Measurements from ENCODE around the gene SIK2. TPM values are rescaled to one million over a fixed set of nuclear protein-coding genes. Genes with fewer than 3 reads are reported as not detected.
"Not testable (repeated sequence)": the region's sequence is repeated elsewhere in the genome, so short reads cannot be mapped to it uniquely, and the experiment has no call there.

Gene SIK2
- total RNA-seq, 1 donor from 2014 or later, result 7.0 TPM

GRCh38 chr11:111620518-111620917, 18.3 kb downstream of the SIK2 start:
- intact Hi-C loops (cut with micrococcal nuclease), result no loop called here

GRCh38 chr11:111623527-111624030, 21.3 kb downstream of the SIK2 start:
- intact Hi-C loops (cut with micrococcal nuclease), result no loop called here

GRCh38 chr11:111624608-111625007, 22.4 kb downstream of the SIK2 start:
- intact Hi-C loops (cut with micrococcal nuclease), result no loop called here

DNA sequence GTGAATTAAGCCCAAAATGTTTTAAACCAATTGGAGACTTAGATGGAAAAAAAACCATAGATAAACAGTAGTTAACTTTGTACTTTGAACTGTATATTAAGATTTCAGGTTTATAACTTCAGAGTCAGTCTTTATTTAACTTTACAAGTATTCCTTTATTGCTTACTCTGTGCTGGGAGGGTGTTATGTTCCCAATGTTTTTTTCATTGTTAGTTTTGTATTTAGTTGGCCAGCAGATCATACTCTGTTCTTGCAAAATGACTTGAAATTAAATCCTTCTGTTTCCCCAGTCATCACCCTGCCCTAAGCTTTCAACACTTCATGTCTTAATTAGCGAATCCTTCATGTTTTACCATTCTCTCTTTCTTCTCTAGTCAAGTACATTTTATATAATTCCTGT, 25.3 kb downstream of the SIK2 start:
- intact Hi-C loops (cut with micrococcal nuclease), result no loop called here

GRCh38 chr11:111629499-111629898, 27.2 kb downstream of the SIK2 start:
- intact Hi-C loops (cut with micrococcal nuclease), result no loop called here

GRCh38 chr11:111631024-111631665, 28.9 kb downstream of the SIK2 start:
- intact Hi-C loops (cut with micrococcal nuclease), result no loop called here

GRCh38 chr11:111631666-111632039, 29.4 kb downstream of the SIK2 start:
- intact Hi-C loops (cut with micrococcal nuclease), result no loop called here

DNA sequence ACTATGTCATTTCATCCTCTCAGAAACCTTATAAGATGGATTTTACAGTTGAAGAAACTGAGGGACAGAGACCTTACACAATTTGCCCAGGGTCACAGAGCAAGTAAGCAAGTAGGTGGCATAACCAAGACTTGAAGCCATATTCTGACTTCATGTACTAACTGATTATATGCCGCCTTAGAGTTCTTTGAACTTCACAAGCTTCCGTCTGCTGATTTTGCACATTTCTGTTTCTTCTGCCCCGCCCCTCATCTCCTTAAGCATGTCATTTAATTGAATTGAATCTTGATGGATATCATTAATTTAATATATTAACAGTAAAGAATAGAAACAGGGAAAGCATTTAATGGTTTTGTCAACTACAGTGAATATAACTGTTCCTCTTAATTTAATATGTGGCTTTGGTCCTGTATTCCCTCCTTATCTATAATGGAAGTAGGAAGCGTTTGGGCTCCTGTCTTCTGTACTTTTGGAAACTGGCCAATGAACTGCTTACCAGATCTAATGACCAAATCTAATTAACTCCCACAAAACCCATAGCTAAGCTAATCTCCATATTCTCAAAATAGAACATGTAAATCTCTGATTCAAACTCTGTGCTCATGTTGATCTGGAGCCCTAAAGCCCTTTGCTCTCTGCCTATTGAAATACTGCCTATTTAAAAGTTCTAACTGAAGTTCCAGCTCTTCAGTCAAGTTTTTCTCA, 30.4 kb downstream of the SIK2 start:
- intact Hi-C loops (cut with micrococcal nuclease), result no loop called here

DNA sequence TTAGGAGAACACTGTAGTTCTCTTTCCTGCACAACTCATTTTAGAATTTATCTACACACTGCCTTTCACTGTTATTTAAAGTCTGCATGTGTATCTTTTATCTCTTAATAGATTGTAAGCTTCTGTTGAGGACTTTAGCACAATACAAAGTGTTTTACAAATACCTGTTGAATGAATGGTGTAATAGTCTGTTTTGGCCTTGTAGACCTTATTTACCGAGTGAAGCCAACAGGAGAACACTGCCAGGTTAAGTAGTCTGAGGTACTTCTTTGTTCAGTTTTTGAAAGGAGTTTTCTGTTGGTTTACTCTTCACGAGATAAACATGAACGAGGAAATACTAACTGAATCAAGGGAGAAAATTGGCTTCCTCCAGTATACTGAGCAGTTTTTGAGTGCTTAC, 31.0 kb downstream of the SIK2 start:
- intact Hi-C loops (cut with micrococcal nuclease), result no loop called here

- intact Hi-C loops (cut with micrococcal nuclease), result no loop called here
These were observed 31.6 kb downstream of the SIK2 start for GRCh38 chr11:111633756-111634362.

DNA sequence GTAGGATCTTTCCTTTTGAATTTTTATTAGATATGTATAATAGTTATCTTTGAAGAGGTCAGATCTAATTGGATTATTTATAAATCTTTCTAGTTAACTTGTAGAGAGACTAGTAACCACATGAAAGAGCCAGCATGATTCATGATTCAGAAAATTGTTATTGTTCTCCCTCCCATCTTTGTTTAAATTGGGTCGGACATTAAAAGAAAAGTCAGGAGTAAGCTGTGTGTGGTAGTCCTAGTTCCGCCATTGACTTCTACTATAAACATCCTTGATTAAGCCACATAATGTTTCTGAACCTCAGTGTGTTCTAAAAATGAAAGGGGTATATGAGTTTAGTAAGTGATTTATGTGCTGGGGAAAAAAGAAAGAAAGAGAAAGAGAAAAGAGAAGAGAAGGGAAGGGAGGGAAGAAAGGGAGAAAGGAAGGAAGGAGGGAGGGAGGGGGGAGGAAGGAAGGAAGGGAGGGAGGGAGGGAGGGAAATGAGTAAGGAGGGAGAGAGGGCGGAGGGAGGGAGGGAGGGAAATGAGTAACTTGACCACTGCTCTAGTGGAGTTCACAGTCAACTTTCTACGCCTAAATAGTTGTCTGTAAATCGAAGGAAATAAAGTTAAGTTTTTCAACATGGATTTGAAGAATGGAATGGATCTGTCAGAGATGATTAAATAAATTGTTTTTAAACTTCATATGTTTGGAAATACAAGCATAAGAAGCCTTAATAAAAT, 32.9 kb downstream of the SIK2 start:
- intact Hi-C loops (cut with micrococcal nuclease), result no loop called here

GRCh38 chr11:111635706-111636045, 33.4 kb downstream of the SIK2 start:
- intact Hi-C loops (cut with micrococcal nuclease), result no loop called here

GRCh38 chr11:111637885-111638284, 35.6 kb downstream of the SIK2 start:
- intact Hi-C loops (cut with micrococcal nuclease), result no loop called here

DNA sequence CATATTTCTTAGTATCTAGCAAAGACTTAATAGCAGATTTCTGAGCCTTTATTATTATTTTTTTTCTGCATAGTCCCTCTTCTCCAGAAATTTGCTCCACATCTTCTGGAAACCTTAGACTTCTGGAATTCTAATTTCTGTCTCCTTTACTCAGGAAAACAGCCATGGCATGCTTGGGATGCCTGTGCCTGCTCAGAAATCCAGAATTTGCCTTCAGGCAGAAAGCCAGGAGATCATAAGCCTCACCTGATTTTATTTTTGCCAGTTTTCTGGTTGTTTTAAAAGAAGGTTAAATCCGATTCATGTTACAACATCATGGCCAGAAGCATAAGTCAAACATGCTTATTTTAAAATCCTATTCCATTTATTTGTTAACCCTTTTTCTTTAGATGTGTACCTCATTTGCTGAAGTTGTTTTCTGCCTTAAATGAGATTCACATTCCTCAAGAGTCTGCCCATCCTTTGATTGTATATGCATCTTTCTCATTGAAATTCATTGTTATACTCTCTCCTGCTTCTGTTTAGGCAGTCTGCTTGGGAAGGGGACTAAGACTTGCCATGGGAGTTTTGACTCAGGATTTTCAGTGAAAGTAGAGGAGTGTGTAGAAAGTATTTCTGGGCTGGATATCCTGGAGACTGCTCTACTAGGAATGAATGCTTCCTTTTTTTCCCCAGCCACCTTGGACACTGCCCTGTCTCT, 37.1 kb downstream of the SIK2 start:
- intact Hi-C loops (cut with micrococcal nuclease), result no loop called here

GRCh38 chr11:111641339-111642015, 39.2 kb downstream of the SIK2 start:
- intact Hi-C loops (cut with micrococcal nuclease), result no loop called here

DNA sequence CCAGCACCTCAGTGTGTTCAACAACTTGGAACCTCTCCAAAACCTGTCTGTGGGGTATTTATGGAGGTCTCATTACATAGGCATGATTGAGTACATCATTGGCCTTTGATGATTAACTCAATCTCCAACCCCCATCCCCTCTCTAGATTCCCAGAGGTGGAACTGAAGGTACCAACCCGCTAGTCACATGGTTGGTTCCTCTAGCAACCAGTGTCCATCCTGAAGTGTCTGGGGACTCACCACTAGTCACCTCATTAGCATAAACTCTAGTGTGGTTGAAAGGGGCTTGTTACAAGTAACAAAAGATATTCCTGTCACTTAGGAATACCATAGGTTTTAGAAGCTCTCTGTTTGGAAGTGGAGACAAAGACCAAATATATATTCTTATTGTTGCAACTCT, 40.3 kb downstream of the SIK2 start:
- intact Hi-C loops (cut with micrococcal nuclease), result no loop called here

GRCh38 chr11:111644922-111645321, 42.7 kb downstream of the SIK2 start:
- intact Hi-C loops (cut with micrococcal nuclease), result no loop called here

- intact Hi-C loops (cut with micrococcal nuclease), result no loop called here
These were observed 43.5 kb downstream of the SIK2 start for GRCh38 chr11:111645657-111646316.

GRCh38 chr11:111651336-111651735, 49.1 kb downstream of the SIK2 start:
- intact Hi-C loops (cut with micrococcal nuclease), result not testable (repeated sequence)

DNA sequence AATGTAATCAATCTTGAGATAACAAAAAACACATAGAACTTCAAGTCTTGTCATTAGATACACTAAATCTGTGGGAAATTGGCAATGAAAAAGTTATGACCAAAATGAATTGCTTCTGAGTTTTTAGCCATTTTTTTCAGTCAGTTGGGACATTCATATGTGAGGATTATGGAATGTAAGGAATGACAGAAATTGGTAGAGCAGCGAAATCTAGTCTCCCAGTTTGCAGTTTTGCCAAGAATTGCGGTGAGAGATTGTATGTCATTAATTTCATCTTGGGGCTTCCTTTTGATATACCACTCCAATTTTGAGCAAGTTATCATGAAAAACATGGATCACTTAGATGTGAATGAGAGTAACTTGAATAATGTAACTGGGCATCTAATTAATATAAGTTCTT, 49.9 kb downstream of the SIK2 start:
- intact Hi-C loops (cut with micrococcal nuclease), result no loop called here
